SU-DHL-6 (cell line): Measurements from ENCODE around the gene MRPS27.
"Not testable (repeated sequence)": the region's sequence is repeated elsewhere in the genome, so short reads cannot be mapped to it uniquely, and the experiment has no call there.

Experiments used
- H2AFZ ChIP-seq: fragments of 200-600 bp; sonication (generic); 2 replicates; pipeline ENCODE4 v1.6.1; 2014; ENCODE audit warnings: low read depth, mild to moderate bottlenecking, moderate library complexity, mixed read lengths, antibody characterized with exemption, low read length; ENCODE audit not compliant: severe bottlenecking
- H3F3A ChIP-seq: fragments of 200-600 bp; shearing (Covaris generic); 2 replicates; pipeline ENCODE4 v1.6.0; 2016; ENCODE audit warnings: antibody characterized with exemption, mild to moderate bottlenecking; ENCODE audit not compliant: insufficient read depth
- H3K27ac ChIP-seq: fragments of 200-600 bp; sonication (generic); 2 replicates; pipeline ENCODE4 v1.5.1; 2016; ENCODE audit warnings: low read depth, mild to moderate bottlenecking, low read length, moderate library complexity, mixed read lengths
- H3K27me3 ChIP-seq: fragments of 200-600 bp; sonication (generic), shearing (Covaris generic); 2 replicates; pipeline ENCODE4 v1.6.0; 2014; ENCODE audit warnings: mild to moderate bottlenecking, low read length
- H3K36me3 ChIP-seq: fragments of 200-600 bp; sonication (generic); 2 replicates; pipeline ENCODE4 v1.6.1; 2014; ENCODE audit warnings: mild to moderate bottlenecking, low read length, mixed read lengths
- H3K4me2 ChIP-seq: fragments of 300-600, 200-600 bp; shearing (Covaris generic), sonication (generic); 2 replicates; pipeline ENCODE4 v1.6.0; 2014; ENCODE audit warnings: low read length, low read depth, mild to moderate bottlenecking; ENCODE audit not compliant: poor library complexity, severe bottlenecking
- H3K4me3 ChIP-seq: fragments of 200-600 bp; sonication (generic); 2 replicates; pipeline ENCODE4 v1.5.1; 2014; ENCODE audit warnings: antibody characterized with exemption, low read length, mild to moderate bottlenecking, mixed read lengths; ENCODE audit not compliant: insufficient read depth, poor library complexity, severe bottlenecking
- H3K79me2 ChIP-seq: fragments of 200-600 bp; sonication (generic); 2 replicates; pipeline ENCODE4 v1.6.1; 2014; ENCODE audit warnings: mild to moderate bottlenecking, low read length, moderate library complexity; ENCODE audit not compliant: insufficient read depth
- H3K9ac ChIP-seq: fragments of 200-600 bp; sonication (generic); 2 replicates; pipeline ENCODE4 v1.7.0; 2014; ENCODE audit warnings: mild to moderate bottlenecking, low read length
- H3K9me2 ChIP-seq: fragments of 200-600 bp; sonication (generic); replicated peaks from 2 replicates; pipeline ENCODE4 v1.6.1; 2014; ENCODE audit warnings: low read length; ENCODE audit not compliant: insufficient read depth
- H3K9me3 ChIP-seq: fragments of 200-600 bp; sonication (generic); 2 replicates; pipeline ENCODE4 v1.6.1; 2014; ENCODE audit warnings: low read length, mixed read lengths; ENCODE audit not compliant: insufficient read depth
- H4K20me1 ChIP-seq: fragments of 200-600 bp; sonication (generic); 2 replicates; pipeline ENCODE4 v1.6.1; 2014; ENCODE audit warnings: low read depth, mild to moderate bottlenecking, antibody characterized with exemption, low read length, moderate library complexity, mixed read lengths
- CTCF ChIP-seq: fragments of 200-600 bp; sonication (generic); IDR thresholded peaks from one replicate; pipeline ENCODE4 v1.5.1; 2017; ENCODE audit warnings: antibody characterized with exemption, mild to moderate bottlenecking, low read length, moderate library complexity; ENCODE audit not compliant: insufficient read depth, poor library complexity, severe bottlenecking
- EZH2phosphoT487 ChIP-seq: fragments of 200-600 bp; sonication (generic), shearing (Covaris generic); conservative IDR thresholded peaks from 2 replicates; pipeline ENCODE4 v1.6.1; 2018; ENCODE audit warnings: mild to moderate bottlenecking, antibody characterized with exemption, low read length, moderate library complexity, mixed read lengths

Gene MRPS27

GRCh38 chr5:72325566-72326305 is 5.7 kb upstream of the MRPS27 start:
- no peak overlapping the region for H2AFZ ChIP-seq
- H3K4me3 ChIP-seq, result no peak overlapping the region
- no peaks in the 10 kb centered on the region for H4K20me1 ChIP-seq
- TF ChIP-seq CTCF (no peak), EZH2phosphoT487 (no peak)
- no peaks in the 10 kb centered on the region for H3K9me3 ChIP-seq
- no peak overlapping the region for H3K4me2 ChIP-seq
- no peaks in the 10 kb centered on the region; the same call in 1 of the 2 replicates for H3K79me2 ChIP-seq
- H3K27me3 ChIP-seq, result no peaks in the 10 kb centered on the region
- H3F3A ChIP-seq, result peaks cover 9% of the 10 kb centered on the region
- no peaks in the 10 kb centered on the region for H3K9me2 ChIP-seq
- H3K36me3 ChIP-seq, result peaks cover 22% of the 10 kb centered on the region
- H3K9ac ChIP-seq, result no peak overlapping the region
- H3K27ac ChIP-seq, result no peak overlapping the region

GRCh38 chr5:72324189-72324825 is 4.3 kb upstream of the MRPS27 start:
- TF ChIP-seq CTCF, result no peak
- TF ChIP-seq EZH2phosphoT487, result no peak
- Histone ChIP-seq H3K9me3 (no peaks in the 10 kb centered on the region), H3K4me2 (no peak overlapping the region), H3K27me3 (no peaks in the 10 kb centered on the region), H3K9me2 (no peaks in the 10 kb centered on the region), H3K4me3 (no peak overlapping the region), H3F3A (peaks cover 9% of the 10 kb centered on the region), H2AFZ (no peak overlapping the region), H3K36me3 (peaks cover 13% of the 10 kb centered on the region), H3K79me2 (peaks cover 11% of the 10 kb centered on the region), H3K9ac (no peak overlapping the region), H3K27ac (no peak overlapping the region), H4K20me1 (no peaks in the 10 kb centered on the region)

DNA sequence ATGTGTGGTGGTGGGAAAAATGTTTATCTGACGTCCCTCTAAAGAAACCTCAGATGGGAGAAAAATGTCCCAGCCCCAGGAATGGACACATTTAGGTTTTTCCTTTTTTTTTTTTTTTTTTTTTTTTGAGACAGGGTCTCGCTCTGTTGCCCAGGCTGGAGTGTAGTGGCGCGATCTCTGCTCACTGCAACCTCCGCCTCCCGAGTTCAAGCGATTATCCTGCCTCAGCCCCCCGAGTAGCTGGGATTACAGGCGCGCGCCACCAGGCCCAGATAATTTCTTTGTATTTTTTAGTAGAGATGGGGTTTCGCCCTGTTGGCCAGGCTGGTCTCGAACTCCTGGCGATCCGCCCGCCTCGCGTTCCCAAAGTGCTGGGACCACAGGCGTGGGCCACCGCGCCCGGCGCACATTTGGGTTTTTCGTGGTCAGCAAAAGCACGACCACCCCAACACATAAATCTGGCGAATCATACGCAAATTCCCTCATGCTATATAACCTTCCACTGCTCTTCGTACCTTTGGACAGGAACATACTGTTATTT is 535 bp downstream of the MRPS27 start:
- H3K9me3 ChIP-seq, H3K9me2 ChIP-seq, H3K27me3 ChIP-seq, H3K36me3 ChIP-seq, H4K20me1 ChIP-seq: not testable (repeated sequence)
- H3K4me3 ChIP-seq, result peak overlapping the region; percentile 96
- H3F3A ChIP-seq, result peaks cover 11% of the 10 kb centered on the region
- H2AFZ ChIP-seq, result peak overlapping the region; percentile 61
- H3K9ac ChIP-seq, result peak overlapping the region; percentile 91
- peak overlapping the region; percentile 61 for H3K27ac ChIP-seq
- peak overlapping the region; percentile 93 for H3K4me2 ChIP-seq
- H3K79me2 ChIP-seq, result peaks cover 57% of the 10 kb centered on the region
